ENCODE measurements around the gene MAP2K1. TPM values are rescaled to one million over a fixed set of nuclear protein-coding genes. Genes with fewer than 3 reads are reported as not detected.

MAP2K1 gene
- total RNA-seq, 4 donors from 2014 or later = 50.4 to 112 (median 69.5) TPM

DNA sequence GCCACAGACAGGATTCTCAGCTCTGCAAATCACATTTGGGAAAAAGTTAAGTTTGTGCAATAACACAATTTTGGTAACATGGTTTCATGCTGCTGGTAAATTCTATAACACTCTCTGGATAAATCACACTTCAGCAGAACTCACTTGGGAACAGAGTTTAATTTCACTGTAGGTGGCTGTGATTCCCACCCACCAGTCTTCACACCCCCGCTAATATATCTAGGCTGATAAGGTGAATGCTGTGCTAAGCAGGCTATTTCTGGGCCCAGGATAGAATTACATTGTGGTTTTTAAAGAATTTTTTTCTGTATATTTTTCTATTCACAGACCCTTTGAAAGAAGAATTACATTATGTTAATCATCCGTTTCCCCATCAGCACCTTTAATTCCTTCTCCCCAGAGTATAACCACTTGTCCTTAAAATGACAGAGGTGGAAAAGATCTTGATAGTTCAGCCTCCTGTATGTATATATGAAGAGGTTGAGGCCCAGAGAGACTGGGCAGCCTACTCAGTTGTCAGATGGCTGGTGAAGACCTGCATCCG, 22.9 kb downstream of the MAP2K1 start:
- TF ChIP-seq, protein P1, sequence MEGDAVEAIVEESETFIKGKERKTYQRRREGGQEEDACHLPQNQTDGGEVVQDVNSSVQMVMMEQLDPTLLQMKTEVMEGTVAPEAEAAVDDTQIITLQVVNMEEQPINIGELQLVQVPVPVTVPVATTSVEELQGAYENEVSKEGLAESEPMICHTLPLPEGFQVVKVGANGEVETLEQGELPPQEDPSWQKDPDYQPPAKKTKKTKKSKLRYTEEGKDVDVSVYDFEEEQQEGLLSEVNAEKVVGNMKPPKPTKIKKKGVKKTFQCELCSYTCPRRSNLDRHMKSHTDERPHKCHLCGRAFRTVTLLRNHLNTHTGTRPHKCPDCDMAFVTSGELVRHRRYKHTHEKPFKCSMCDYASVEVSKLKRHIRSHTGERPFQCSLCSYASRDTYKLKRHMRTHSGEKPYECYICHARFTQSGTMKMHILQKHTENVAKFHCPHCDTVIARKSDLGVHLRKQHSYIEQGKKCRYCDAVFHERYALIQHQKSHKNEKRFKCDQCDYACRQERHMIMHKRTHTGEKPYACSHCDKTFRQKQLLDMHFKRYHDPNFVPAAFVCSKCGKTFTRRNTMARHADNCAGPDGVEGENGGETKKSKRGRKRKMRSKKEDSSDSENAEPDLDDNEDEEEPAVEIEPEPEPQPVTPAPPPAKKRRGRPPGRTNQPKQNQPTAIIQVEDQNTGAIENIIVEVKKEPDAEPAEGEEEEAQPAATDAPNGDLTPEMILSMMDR (IDR thresholded peaks at IDR 0.05 in 4 of 5, conservative IDR thresholded peaks at IDR 0.05 in 1 of 5) = no peak
- TF ChIP-seq POLR2A (IDR thresholded peaks at IDR 0.05) = no peak
- no peaks in the 10 kb centered on the region for H3K36me3 ChIP-seq
- no peaks in the 10 kb centered on the region for H3K9me3 ChIP-seq
- no peak for DNase-seq
- H3K27ac ChIP-seq = no peak overlapping the region
- H3K27me3 ChIP-seq = no peaks in the 10 kb centered on the region
- no peak overlapping the region for H3K4me3 ChIP-seq
- intact Hi-C loops (cut with DNase I; ENCODE audit: low total_unique reads) = loop anchor here (5.0 kb wide), 1 partner anchor 78 kb away; no protein-coding TSS in a partner anchor
- in situ Hi-C loops (cut with MboI; ENCODE audit: low sequenced_read_pairs in 4 of 4) = no loop called here
- no peak for ATAC-seq
- H3K4me1 ChIP-seq = peaks cover 41 to 45% of the 10 kb centered on the region in 2 donors

DNA sequence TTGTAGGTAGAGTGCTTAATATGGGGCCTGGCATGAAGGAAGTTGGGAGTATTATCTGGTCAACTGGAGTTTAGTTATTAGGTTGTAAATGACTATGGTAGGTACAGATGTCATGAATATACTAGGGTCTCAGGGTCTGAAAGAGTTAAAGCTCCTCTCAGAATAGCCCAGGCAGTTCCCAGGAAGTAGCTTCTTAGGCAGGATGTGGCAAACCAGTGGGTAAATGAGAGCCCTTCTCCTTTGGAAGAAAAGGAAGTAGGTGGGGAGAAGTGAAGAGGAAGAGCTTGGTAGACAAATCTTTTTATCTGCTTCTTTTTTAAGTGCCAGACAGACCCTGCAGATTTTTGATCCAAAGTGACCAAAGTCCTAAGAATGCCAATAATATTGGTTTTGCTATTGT, 24.5 kb downstream of the MAP2K1 start:
- Histone ChIP-seq H3K4me3 (no peak overlapping the region), H3K27me3 (no peaks in the 10 kb centered on the region), H3K36me3 (no peaks in the 10 kb centered on the region), H3K4me1 (peaks cover 36 to 41% of the 10 kb centered on the region in 2 donors), H3K9me3 (no peaks in the 10 kb centered on the region), H3K27ac (no peak overlapping the region)
- DNase-seq = no peak
- in situ Hi-C loops (cut with MboI; ENCODE audit: low sequenced_read_pairs in 4 of 4) = no loop called here
- intact Hi-C loops (cut with DNase I; ENCODE audit: low total_unique reads) = no loop called here
- no peak for ATAC-seq
- TF ChIP-seq, protein P1 (IDR thresholded peaks at IDR 0.05 in 4 of 5, conservative IDR thresholded peaks at IDR 0.05 in 1 of 5) = no peak
- no peak for TF ChIP-seq POLR2A (IDR thresholded peaks at IDR 0.05)

DNA sequence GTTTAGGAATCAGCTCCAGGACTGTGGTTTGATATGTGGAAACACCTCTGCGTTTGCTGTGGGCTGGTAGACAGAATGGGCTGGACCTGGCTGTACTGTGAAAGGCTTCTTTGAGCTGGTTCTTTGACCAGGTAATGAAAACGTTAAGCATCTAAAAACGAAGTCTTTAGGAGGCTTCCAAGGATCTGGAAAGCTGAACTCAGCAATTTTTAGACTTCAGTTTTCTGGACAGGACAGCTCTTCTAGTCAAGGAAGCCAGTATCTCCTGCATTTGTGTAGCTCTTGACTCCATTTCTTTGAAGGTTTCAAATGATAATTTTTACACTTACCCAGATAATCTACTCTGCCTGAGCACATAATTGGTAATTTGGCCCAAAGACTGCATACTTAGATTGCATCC, 25.5 kb downstream of the MAP2K1 start:
- TF ChIP-seq, protein P1 (IDR thresholded peaks at IDR 0.05 in 4 of 5, conservative IDR thresholded peaks at IDR 0.05 in 1 of 5) = no peak
- TF ChIP-seq POLR2A (IDR thresholded peaks at IDR 0.05) = no peak
- no peak for ATAC-seq
- in situ Hi-C loops (cut with MboI; ENCODE audit: low sequenced_read_pairs in 4 of 4) (no loop called here), intact Hi-C loops (cut with DNase I; ENCODE audit: low total_unique reads) (no loop called here)
- Histone ChIP-seq H3K9me3 (no peaks in the 10 kb centered on the region), H3K27ac (no peak overlapping the region), H3K4me1 (peaks cover 45% of the 10 kb centered on the region in 2 donors), H3K36me3 (no peaks in the 10 kb centered on the region), H3K27me3 (no peaks in the 10 kb centered on the region), H3K4me3 (no peak overlapping the region)
- no peak for DNase-seq

DNA sequence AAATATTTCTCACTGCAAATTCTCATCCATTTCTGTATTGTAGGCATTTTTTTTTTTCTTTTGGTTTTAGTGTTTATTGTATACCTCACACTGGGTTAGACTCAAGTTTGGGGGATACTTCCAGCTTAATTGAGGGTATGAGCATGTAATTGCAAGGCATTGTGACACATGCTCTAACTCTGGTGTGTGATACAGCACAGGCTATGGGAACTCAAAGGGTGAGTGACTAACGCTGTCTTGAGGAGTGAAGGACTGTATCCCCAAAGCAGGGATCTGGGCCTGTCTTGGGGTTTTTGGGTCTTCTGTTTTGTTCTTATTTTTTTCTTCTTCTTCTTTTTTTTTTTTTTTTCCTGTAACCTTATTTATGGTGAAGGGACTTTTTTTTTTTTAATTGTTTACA, 26.9 kb downstream of the MAP2K1 start:
- Histone ChIP-seq H3K9me3 (no peaks in the 10 kb centered on the region), H3K27me3 (no peaks in the 10 kb centered on the region), H3K36me3 (no peaks in the 10 kb centered on the region), H3K27ac (no peak overlapping the region), H3K4me1 (peaks cover 52 to 54% of the 10 kb centered on the region in 2 donors), H3K4me3 (no peak overlapping the region)
- TF ChIP-seq, protein P1 (IDR thresholded peaks at IDR 0.05 in 4 of 5, conservative IDR thresholded peaks at IDR 0.05 in 1 of 5) = no peak
- ATAC-seq (no peak), DNase-seq (no peak)
- intact Hi-C loops (cut with DNase I; ENCODE audit: low total_unique reads) (no loop called here), in situ Hi-C loops (cut with MboI; ENCODE audit: low sequenced_read_pairs in 4 of 4) (no loop called here)

DNA sequence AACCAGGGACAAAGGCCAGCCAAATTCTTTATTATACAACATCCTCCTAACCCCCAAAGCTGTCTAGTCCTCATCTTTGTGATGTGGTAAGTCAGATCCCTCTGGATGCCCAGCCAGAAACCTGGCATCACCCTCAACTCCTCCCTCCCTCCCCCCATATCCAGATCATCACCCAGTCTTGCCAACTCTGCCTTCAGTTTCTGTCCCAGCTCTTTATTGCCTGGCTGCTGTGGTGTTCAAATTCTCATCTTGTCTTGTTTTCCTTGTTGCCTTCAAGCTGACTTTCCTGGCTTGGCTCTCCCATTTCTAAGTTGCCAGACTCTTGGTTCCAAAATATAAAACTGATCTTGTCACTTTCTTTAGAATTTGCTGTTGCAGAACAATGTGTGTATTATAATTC, 28.6 kb downstream of the MAP2K1 start:
- Histone ChIP-seq H3K27ac (peak overlapping the region in 1 of 4 donors; percentile 12), H3K27me3 (no peaks in the 10 kb centered on the region), H3K4me3 (no peak overlapping the region), H3K36me3 (no peaks in the 10 kb centered on the region), H3K9me3 (no peaks in the 10 kb centered on the region), H3K4me1 (peaks cover 38 to 44% of the 10 kb centered on the region in 2 donors)
- TF ChIP-seq, protein P1 (IDR thresholded peaks at IDR 0.05 in 4 of 5, conservative IDR thresholded peaks at IDR 0.05 in 1 of 5) = no peak
- TF ChIP-seq POLR2A (IDR thresholded peaks at IDR 0.05) = no peak
- DNase-seq (no peak), ATAC-seq (no peak)
- intact Hi-C loops (cut with DNase I; ENCODE audit: low total_unique reads) (no loop called here), in situ Hi-C loops (cut with MboI; ENCODE audit: low sequenced_read_pairs in 4 of 4) (no loop called here)

Data from gastrocnemius medialis (tissue), 4 donors.